ENCODE data around the gene YPEL1.

YPEL1 gene

DNA sequence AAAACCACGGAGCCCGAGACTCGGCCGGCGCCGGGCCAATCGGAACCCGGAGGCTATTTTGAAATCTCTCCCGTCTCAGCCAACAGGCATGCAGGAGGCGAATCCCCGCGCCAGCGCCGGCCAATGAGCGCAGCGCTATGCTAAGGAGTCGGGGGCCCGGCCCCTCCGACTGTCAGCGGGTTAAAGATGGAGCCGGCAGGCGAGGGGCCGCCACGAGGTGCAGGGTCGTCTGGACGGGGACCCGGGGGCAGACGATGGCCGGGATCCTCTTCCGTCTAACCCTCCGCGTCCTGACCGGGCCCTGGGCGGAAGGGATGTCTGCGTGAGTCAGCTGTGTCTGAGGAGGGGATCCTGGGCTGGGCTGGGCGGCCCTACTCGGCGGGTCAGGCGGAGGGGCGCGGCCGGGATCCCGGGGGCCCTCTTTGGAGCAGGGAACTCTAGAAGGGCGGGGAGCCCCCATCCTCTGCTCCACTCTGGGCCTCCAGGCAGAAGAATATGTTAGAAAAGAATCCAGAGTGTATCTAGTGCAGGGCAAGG, 83.5 kb downstream of the YPEL1 start:
- DNase-seq = peak; percentile 83 to 93

DNA sequence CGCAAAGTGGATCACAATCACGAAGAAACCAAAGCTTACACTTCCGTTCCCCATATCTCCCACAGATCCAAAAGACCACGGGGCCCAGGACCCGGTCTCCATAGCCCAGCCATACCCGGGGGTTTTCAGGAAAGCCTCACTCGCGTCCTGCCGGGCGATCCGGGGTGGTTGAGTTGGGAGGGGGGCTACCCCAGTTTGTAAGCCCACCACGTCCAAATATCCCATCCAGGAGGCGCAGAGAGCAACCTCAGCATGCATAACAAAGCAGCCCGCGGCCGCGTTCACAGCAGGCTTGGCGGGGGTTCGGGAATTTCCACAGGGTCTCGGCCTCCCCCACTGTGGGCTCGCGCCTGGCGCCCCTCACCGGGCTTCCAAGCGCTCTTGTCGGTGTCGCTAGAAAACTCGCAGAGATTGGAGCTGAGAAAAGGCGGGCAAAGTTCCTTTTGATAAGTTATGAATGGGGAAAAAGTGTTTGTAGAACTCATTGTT, 84.0 kb downstream of the YPEL1 start:
- DNase-seq = no peak

DNA sequence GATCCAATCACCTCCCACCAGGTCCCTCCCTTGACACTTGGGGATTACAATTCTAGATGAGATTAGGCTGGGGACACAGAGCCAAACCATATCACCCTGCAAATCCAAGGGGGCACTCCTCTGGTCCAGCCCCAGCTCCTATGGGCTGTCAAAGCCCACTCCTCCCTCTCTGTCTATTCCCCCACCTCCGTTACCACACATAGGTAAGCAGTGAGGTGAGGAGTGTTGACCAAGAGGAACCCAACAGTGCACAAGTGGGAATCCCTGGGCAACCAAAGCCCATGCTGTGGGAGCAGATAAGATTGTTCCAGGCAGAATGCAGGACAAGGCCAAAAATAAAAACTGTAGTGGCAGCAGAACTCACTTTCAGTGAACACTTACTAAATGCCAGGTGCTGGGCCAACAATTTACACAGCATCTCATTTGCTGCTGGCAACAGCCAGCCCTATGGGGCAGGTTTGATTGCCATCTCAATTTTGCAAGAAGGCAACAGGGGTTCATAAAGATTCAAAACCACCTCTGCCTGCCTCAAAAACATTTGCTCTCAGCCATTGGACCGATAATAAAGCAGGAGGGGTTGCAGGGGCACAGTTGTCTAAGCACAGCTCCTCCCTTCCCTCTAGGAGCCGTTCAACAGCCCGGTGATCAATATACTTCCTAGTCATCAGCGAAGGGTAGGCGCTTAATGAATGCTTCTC, 84.6 kb downstream of the YPEL1 start:
- DNase-seq = peak in 1 of 2 experiments; percentile 42

DNA sequence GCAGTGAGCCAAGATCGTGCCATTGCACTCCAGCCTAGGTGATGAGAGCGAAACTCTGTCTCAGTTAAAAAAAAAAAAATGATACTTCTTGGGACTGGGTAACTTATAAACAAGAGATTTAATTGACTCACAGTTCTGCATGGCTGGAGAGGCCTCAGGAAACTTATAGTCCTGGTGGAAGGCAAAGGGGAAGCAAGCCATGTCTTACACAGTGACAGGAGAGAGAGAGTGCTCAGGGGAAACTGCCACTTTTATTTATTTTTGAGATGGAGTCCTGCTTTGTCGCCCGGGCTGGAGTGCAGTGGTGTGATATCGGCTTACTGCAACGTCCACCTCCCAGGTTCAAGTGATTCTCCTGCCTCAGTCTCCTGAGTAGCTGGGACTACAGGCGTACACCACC, 85.3 kb downstream of the YPEL1 start:
- no peak for DNase-seq
